Stimulated activated memory B cell treated with anti-CD40 and anti-IgM and Interleukin-4, amounts not matched to agents 10 μg/mL and 1 μg/mL and 100 μg/mL, for 72 hours (primary cell): ENCODE results near the gene CHD3.
"Not testable (repeated sequence)": the region's sequence is repeated elsewhere in the genome, so short reads cannot be mapped to it uniquely, and the experiment has no call there.

Experiments used
- ATAC-seq: fragments of 150-1000 bp; cut with Tn5 transposase; 2 replicates; pipeline ENCODE4 v1.10.0; 2021
- H3K27ac Mint-ChIP-seq: one replicate; pipeline ENCODE4 v1.8.0; 2022; ENCODE audit warnings: mild to moderate bottlenecking, mixed read lengths
- H3K27me3 Mint-ChIP-seq: one replicate; pipeline ENCODE4 v1.8.0; 2022; ENCODE audit warnings: mixed read lengths
- H3K36me3 Mint-ChIP-seq: one replicate; pipeline ENCODE4 v1.8.0; 2022; ENCODE audit warnings: mixed read lengths
- H3K4me1 Mint-ChIP-seq: one replicate; pipeline ENCODE4 v1.8.0; 2022; ENCODE audit warnings: mixed read lengths
- H3K4me3 Mint-ChIP-seq: one replicate; pipeline ENCODE4 v1.8.0; 2022; ENCODE audit warnings: mild to moderate bottlenecking, moderate library complexity, mixed read lengths
- H3K9me3 Mint-ChIP-seq: one replicate; pipeline ENCODE4 v1.8.0; 2022; ENCODE audit warnings: mixed read lengths

Gene CHD3

GRCh38 chr17:7856011-7856810, 32.4 kb upstream of the CHD3 start:
- no peaks in the 10 kb centered on the region for H3K9me3 Mint-ChIP-seq
- no peak for ATAC-seq
- H3K27me3 Mint-ChIP-seq: no peaks in the 10 kb centered on the region
- no peak overlapping the region for H3K4me3 Mint-ChIP-seq
- H3K4me1 Mint-ChIP-seq: peaks cover 17% of the 10 kb centered on the region
- H3K27ac Mint-ChIP-seq: no peak overlapping the region
- H3K36me3 Mint-ChIP-seq: peaks cover 33% of the 10 kb centered on the region

GRCh38 chr17:7856811-7857712, 31.5 kb upstream of the CHD3 start, which contains the start of gene NAA38:
Gene NAA38 (minus strand): TSS chr17:7857559. CDS start chr17:7857463, 96 bp downstream.
- Mint-ChIP-seq H3K27me3 (no peaks in the 10 kb centered on the region), H3K27ac (no peak within 1 kb of the TSS), H3K4me1 (peaks cover 8% of the 10 kb centered on the region), H3K9me3 (no peaks in the 10 kb centered on the region), H3K4me3 (no peak within 1 kb of the TSS), H3K36me3 (peaks cover 25% of the 10 kb centered on the region)
- ATAC-seq: peak; percentile 92

- no peak within 1 kb of the TSS for H3K4me3 Mint-ChIP-seq
- no peak within 1 kb of the TSS for H3K27ac Mint-ChIP-seq
- H3K36me3 Mint-ChIP-seq: peaks cover 16% of the 10 kb centered on the region
- no peaks in the 10 kb centered on the region for H3K27me3 Mint-ChIP-seq
- peak; percentile 74 for ATAC-seq
- no peaks in the 10 kb centered on the region for H3K9me3 Mint-ChIP-seq
- H3K4me1 Mint-ChIP-seq: peaks cover 6% of the 10 kb centered on the region
Measured at GRCh38 chr17:7857713-7858521, 30.7 kb upstream of the CHD3 start, which contains the start of gene CYB5D1. Gene CYB5D1 (plus strand): TSS chr17:7858003. CDS start chr17:7858135, 132 bp downstream.

DNA sequence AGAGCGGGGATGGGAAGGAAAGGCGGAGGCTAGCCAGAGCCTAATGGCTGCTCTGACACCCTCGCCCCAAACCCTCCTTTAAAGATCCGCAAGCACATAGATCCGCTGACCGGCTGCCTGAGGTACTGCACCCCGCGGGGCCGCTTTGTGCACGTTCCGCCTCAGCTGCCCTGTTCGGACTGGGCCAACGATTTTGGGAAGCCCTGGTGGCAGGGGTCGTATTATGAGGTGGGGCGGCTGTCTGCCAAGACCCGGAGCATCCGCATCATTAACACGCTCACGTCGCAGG, 30.1 kb upstream of the CHD3 start:
- H3K27ac Mint-ChIP-seq: no peak overlapping the region
- H3K27me3 Mint-ChIP-seq: no peaks in the 10 kb centered on the region
- peaks cover 13% of the 10 kb centered on the region for H3K36me3 Mint-ChIP-seq
- ATAC-seq: no peak
- peaks cover 8% of the 10 kb centered on the region for H3K4me1 Mint-ChIP-seq
- no peak overlapping the region for H3K4me3 Mint-ChIP-seq
- no peaks in the 10 kb centered on the region for H3K9me3 Mint-ChIP-seq

- no peak for ATAC-seq
- Mint-ChIP-seq H3K4me3 (peak overlapping the region; percentile 42), H3K36me3 (peaks cover 8% of the 10 kb centered on the region), H3K4me1 (peaks cover 8% of the 10 kb centered on the region), H3K27me3 (no peaks in the 10 kb centered on the region), H3K9me3 (no peaks in the 10 kb centered on the region), H3K27ac (no peak overlapping the region)
Measured at GRCh38 chr17:7859028-7859427, 29.6 kb upstream of the CHD3 start.

GRCh38 chr17:7862692-7863437, 25.7 kb upstream of the CHD3 start:
- peaks cover 15% of the 10 kb centered on the region for H3K36me3 Mint-ChIP-seq
- H3K9me3 Mint-ChIP-seq: no peaks in the 10 kb centered on the region
- no peak for ATAC-seq
- H3K4me3 Mint-ChIP-seq: no peak overlapping the region
- H3K27me3 Mint-ChIP-seq: no peaks in the 10 kb centered on the region
- H3K27ac Mint-ChIP-seq: no peak overlapping the region
- peaks cover 14% of the 10 kb centered on the region for H3K4me1 Mint-ChIP-seq

DNA sequence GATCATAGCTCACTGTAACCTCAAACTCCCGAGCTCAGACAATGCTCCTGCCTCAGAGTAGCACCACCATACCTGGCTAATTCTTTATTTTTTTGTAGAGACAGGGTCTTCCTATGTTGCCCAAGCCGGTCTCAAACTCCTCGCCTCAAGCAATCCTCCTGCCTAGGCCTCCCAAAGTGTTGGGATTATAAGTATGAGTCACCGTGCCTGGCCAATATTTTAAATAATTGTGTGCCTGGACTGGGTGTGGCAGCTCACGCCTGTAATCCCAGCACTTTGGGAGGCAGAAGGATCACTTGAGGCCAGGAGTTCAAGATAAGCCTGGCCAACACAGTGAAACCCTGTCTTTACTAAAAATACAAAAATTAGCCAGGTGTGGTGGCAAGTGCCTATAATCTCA, 24.2 kb upstream of the CHD3 start:
- not testable (repeated sequence) for ATAC-seq, H3K27ac Mint-ChIP-seq, H3K4me3 Mint-ChIP-seq, H3K9me3 Mint-ChIP-seq, H3K27me3 Mint-ChIP-seq
- Mint-ChIP-seq H3K4me1 (peaks cover 18% of the 10 kb centered on the region), H3K36me3 (peaks cover 17% of the 10 kb centered on the region)

DNA sequence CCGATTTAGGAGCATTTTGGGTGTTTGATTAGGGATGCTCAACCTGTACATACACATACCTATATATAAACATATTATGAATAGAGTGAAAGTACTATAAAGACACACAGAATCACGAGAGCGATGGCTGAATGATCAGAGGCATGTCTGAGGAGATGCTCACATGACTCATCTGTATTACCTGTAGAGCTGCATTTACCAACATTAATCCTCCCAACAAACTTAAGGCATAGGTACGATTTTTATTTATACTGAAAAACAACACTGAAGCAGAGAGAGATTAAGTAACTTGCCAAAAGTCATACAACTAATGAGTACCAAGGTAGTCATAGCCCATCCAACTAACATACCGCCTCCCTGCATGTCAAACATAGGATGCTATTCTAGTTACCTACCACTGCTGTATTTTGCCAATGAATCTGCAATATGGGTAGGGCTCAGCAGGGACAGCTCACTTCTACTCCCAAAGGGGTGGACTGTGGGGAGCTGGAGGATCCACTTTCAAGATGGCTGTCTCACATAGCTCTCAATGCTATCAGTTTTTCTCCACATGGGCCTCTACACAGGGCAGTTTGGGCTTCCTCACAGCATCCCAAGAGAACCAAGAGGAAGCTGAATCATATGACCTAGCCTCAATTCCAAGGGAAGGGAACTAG, 23.5 kb upstream of the CHD3 start:
- Mint-ChIP-seq H3K27ac (no peak overlapping the region), H3K9me3 (no peaks in the 10 kb centered on the region), H3K4me1 (peaks cover 18% of the 10 kb centered on the region), H3K36me3 (peaks cover 17% of the 10 kb centered on the region), H3K27me3 (no peaks in the 10 kb centered on the region), H3K4me3 (no peak overlapping the region)
- no peak for ATAC-seq

DNA sequence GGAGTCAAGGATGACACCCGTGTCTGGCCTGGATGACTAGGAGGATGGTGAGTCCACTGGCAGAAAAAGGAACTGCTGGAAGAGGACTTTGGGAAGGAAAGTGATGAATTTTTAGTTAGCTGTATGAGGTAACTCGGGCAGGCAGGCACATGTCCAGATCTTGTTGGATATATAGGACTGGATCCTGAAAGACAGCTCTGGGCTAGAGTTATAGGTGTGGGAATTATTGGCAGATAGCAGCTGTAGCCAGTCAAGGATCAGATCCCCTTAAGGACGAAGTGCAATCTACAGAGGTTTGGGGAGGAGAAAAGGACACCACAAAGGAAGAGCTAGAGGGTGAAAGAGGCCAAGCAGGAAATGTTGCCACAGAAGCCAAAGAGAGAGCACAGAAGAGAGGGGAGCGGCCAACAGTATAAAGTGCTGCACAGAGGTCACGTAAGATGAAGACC, 20.7 kb upstream of the CHD3 start:
- Mint-ChIP-seq H3K27me3 (no peaks in the 10 kb centered on the region), H3K36me3 (peaks cover 17% of the 10 kb centered on the region), H3K9me3 (no peaks in the 10 kb centered on the region), H3K27ac (no peak overlapping the region), H3K4me3 (no peak overlapping the region), H3K4me1 (peaks cover 12% of the 10 kb centered on the region)
- no peak for ATAC-seq

DNA sequence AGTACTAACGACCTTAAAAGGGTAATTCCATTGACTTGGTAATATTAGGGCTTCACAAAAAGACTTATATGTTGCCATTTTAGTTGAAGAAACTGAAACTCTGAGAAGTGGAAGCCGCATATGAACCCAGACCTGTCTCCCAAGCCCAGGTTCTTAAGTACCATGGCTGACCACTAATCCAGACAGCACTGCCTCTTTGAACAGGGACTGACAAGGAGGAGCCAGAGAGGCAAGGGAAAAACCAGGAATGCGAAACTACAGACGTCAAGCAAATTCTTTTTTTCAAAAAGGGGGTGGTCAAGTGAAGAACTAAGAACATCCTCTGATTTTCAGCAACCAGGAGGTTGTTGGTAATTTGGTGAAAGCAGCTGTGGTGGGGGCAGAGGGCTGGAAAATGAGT, 15.5 kb upstream of the CHD3 start:
- H3K36me3 Mint-ChIP-seq: peaks cover 12% of the 10 kb centered on the region
- H3K27me3 Mint-ChIP-seq: no peaks in the 10 kb centered on the region
- H3K27ac Mint-ChIP-seq: no peak overlapping the region
- H3K4me1 Mint-ChIP-seq: peaks cover 8% of the 10 kb centered on the region
- no peak for ATAC-seq
- H3K4me3 Mint-ChIP-seq: no peak overlapping the region
- no peaks in the 10 kb centered on the region for H3K9me3 Mint-ChIP-seq

- H3K4me1 Mint-ChIP-seq: peaks cover 7% of the 10 kb centered on the region
- H3K4me3 Mint-ChIP-seq: no peak overlapping the region
- no peak overlapping the region for H3K27ac Mint-ChIP-seq
- H3K9me3 Mint-ChIP-seq: no peaks in the 10 kb centered on the region
- H3K36me3 Mint-ChIP-seq: peaks cover 11% of the 10 kb centered on the region
- H3K27me3 Mint-ChIP-seq: no peaks in the 10 kb centered on the region
- no peak for ATAC-seq
Measured at GRCh38 chr17:7875804-7876370, 12.7 kb upstream of the CHD3 start.

- Mint-ChIP-seq H3K4me1 (peaks cover 7% of the 10 kb centered on the region), H3K4me3 (no peak overlapping the region), H3K9me3 (no peaks in the 10 kb centered on the region), H3K27ac (no peak overlapping the region), H3K36me3 (peaks cover 8% of the 10 kb centered on the region), H3K27me3 (no peaks in the 10 kb centered on the region)
- no peak for ATAC-seq
Measured at GRCh38 chr17:7878234-7878633, 10.4 kb upstream of the CHD3 start.

DNA sequence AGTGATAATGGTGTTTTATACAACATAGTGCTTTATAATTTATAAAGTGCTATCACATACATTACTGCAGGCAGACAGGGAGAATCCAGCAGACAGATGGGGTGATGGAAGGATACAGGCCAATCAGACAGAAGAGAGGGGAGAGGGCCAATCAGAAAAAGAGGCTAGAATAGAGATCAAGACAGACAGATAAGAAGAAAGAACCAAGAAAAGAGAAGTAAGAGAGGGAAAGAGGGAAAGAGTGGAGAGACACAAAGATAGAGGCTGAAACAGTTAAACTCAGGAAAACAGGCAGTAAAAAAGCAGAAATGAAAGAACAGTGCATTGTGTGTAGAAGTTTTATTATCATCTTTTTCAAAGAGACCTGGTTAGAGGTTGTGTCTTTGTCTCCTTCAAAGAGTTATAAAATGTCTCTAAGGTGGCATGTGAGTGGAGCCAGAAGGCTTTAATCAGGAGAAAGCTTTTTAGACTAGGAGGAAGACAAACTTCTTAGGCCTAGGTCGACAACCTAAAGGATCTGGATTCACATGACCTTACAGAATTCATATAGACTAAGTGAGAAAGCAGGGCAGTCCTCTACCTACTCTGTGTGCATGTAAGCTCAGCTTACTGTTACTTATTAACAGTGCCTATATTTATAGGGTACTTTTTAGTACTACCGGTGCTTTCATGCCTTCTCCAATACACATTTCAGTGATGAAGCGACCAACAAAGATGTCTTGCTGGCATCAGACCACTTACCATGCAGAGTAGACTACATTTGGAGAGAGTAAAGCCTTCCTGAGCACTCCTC, 8.3 kb upstream of the CHD3 start:
- no peaks in the 10 kb centered on the region for H3K9me3 Mint-ChIP-seq
- no peaks in the 10 kb centered on the region for H3K36me3 Mint-ChIP-seq
- H3K27me3 Mint-ChIP-seq: no peaks in the 10 kb centered on the region
- no peak for ATAC-seq
- H3K4me1 Mint-ChIP-seq: peaks cover 7% of the 10 kb centered on the region
- H3K4me3 Mint-ChIP-seq: no peak overlapping the region
- H3K27ac Mint-ChIP-seq: no peak overlapping the region
